A549 (cell line): Measurements from ENCODE around the gene FKBP1A. TPM values are rescaled to one million over a fixed set of nuclear protein-coding genes. Genes with fewer than 3 reads are reported as not detected.
A peak's percentile ranks its signal among the peaks of the same experiment; 100 is the strongest.

Experiments used
- ATAC-seq, 2 experiments: fragments of 200-7000 bp in 1 of 2; fragments of >200 bp in 1 of 2; cut with Nextera tagmentation in 1 of 2; cut with Tn5 transposase in 1 of 2; 3 replicates each; pipeline versions ENCODE4 v1.8.0 to v1.9.1; 2018 to 2020; ENCODE audit warnings: mild to moderate bottlenecking in 1 of 2, moderate library complexity in 1 of 2
- CTCF ChIA-PET: fragments of 300-600 bp; sonication (Branson Sonifier 250); formaldehyde crosslinking; extraction: SDS; loops from one replicate; lab custom pipeline; 2021; ENCODE audit warnings: antibody characterized with exemption, inconsistent platforms; lab: Yijun Ruan, JAX
- POLR2A ChIA-PET: fragments of 350-600 bp; formaldehyde crosslinking; extraction: SDS; loops from one replicate; lab custom pipeline; 2021; ENCODE audit warnings: antibody characterized with exemption, inconsistent platforms; lab: Yijun Ruan, JAX
- DNase-seq, 2 experiments: peaks; one replicate each; pipeline versions ENCODE4 v3.0.0 to v3.0.0-alpha.2; 2011 to 2016; ENCODE audit warnings: low read depth in 1 of 2, low spot score in 1 of 2
- FAIRE-seq: peaks from 2 replicates; lab custom pipeline; 2011; peaks lifted over from hg19 to GRCh38; lab: Jason Lieb, UNC
- H3K27ac ChIP-seq, 2 experiments: fragments of >200 bp; sonication (Bioruptor Twin); formaldehyde crosslinking; 3 replicates each; pipeline ENCODE4 v1.5.1; 2016 to 2017
- H3K4me1 ChIP-seq: fragments of >200 bp; sonication (Bioruptor Twin); formaldehyde crosslinking; 3 replicates; pipeline ENCODE4 v1.6.1; 2016
- H3K4me2 ChIP-seq: fragments of >200 bp; sonication (Bioruptor Twin); formaldehyde crosslinking; 3 replicates; pipeline ENCODE4 v1.6.1; 2016
- H3K4me3 ChIP-seq: fragments of >200 bp; sonication (Bioruptor Twin); formaldehyde crosslinking; 3 replicates; pipeline ENCODE4 v1.5.1; 2016
- H3K9me3 ChIP-seq: fragments of >200 bp; sonication (Bioruptor Twin); formaldehyde crosslinking; 3 replicates; pipeline ENCODE4 v1.6.1; 2016
- ATOH8 ChIP-seq: fragments of 250-450 bp; sonication (Bioruptor Pico); IDR thresholded peaks from 2 replicates; pipeline ENCODE4 v1.5.0; 2020; ENCODE audit warnings: low read depth, mild to moderate bottlenecking, moderate library complexity
- CEBPB ChIP-seq, 2 experiments: fragments of >200 bp in 1 of 2; sonication (Bioruptor Twin) in 1 of 2; formaldehyde crosslinking in 1 of 2; IDR thresholded peaks; 2 replicates each; pipeline ENCODE4 v1.6.1; 2012 to 2016
- CHD2 ChIP-seq: fragments of 150-350 bp; IDR thresholded peaks from 2 replicates; pipeline ENCODE4 v1.6.1; 2014; ENCODE audit warnings: low read length; ENCODE audit not compliant: partially characterized antibody
- ELK1 ChIP-seq: fragments of 150-350 bp; IDR thresholded peaks from 2 replicates; pipeline ENCODE4 v1.6.1; 2014; ENCODE audit warnings: low read depth, mild to moderate bottlenecking, low read length
- FOSL2 ChIP-seq, 2 experiments: fragments of 450-650 bp in 1 of 2; fragments of >200 bp in 1 of 2; sonication (Bioruptor Twin) in 1 of 2; formaldehyde crosslinking; IDR thresholded peaks; 2 replicates each; pipeline versions ENCODE4 v1.5.0 to v1.6.1; 2016 to 2020; ENCODE audit warnings: mild to moderate bottlenecking in 1 of 2, moderate library complexity in 1 of 2
- FOXS1 ChIP-seq: fragments of 250-450 bp; sonication (Bioruptor Pico); IDR thresholded peaks from 2 replicates; pipeline ENCODE4 v1.5.0; 2020; ENCODE audit warnings: mild to moderate bottlenecking, moderate library complexity
- HDAC2 ChIP-seq: fragments of 200-600 bp; sonication (generic); IDR thresholded peaks from 2 replicates; pipeline ENCODE4 v1.6.1; 2016
- HOXB13 ChIP-seq: fragments of 250-450 bp; sonication (Bioruptor Pico); IDR thresholded peaks from 2 replicates; pipeline ENCODE4 v1.5.0; 2020; ENCODE audit warnings: low read depth, mild to moderate bottlenecking, moderate library complexity
- JUN ChIP-seq, 2 experiments: fragments of >200 bp; sonication (Bioruptor Twin); formaldehyde crosslinking; IDR thresholded peaks; 2 replicates in 1 of 2; 3 replicates in 1 of 2; pipeline ENCODE4 v1.6.1; 2016 to 2017
- MAFK ChIP-seq: fragments of 450-650 bp; IDR thresholded peaks from 2 replicates; pipeline ENCODE4 v1.6.1; 2014; ENCODE audit not compliant: partially characterized antibody
- MYC ChIP-seq: IDR thresholded peaks from 2 replicates; pipeline ENCODE4 v1.6.1; 2012; ENCODE audit warnings: mild to moderate bottlenecking, inconsistent platforms, low read length, improper control_type of control experiment, borderline replicate concordance
- NR3C1 ChIP-seq: fragments of >200 bp; sonication (Bioruptor Twin); formaldehyde crosslinking; IDR thresholded peaks from 3 replicates; pipeline ENCODE4 v1.6.1; 2017
- PHF8 ChIP-seq: fragments of 200-600 bp; sonication (generic); IDR thresholded peaks from 2 replicates; pipeline ENCODE4 v1.6.1; 2016; ENCODE audit warnings: low read depth, mild to moderate bottlenecking, antibody characterized with exemption, moderate library complexity, borderline replicate concordance
- POLR2AphosphoS2 ChIP-seq: conservative IDR thresholded peaks from 2 replicates; pipeline ENCODE4 v1.6.1; 2012; ENCODE audit warnings: low read length, improper control_type of control experiment, inconsistent platforms
- RARB ChIP-seq: fragments of 250-450 bp; sonication (Bioruptor Pico); IDR thresholded peaks from 2 replicates; pipeline ENCODE4 v1.8.0; 2021; ENCODE audit warnings: mild to moderate bottlenecking, moderate library complexity
- RCOR1 ChIP-seq: fragments of 150-350 bp; IDR thresholded peaks from 2 replicates; pipeline ENCODE4 v1.6.1; 2014; ENCODE audit warnings: antibody characterized with exemption, low read length, low read depth
- RFX5 ChIP-seq: fragments of 450-650 bp; IDR thresholded peaks from 2 replicates; pipeline ENCODE4 v1.7.1; 2014; ENCODE audit warnings: antibody characterized with exemption, mild to moderate bottlenecking, moderate library complexity
- SREBF2 ChIP-seq: fragments of 450-650 bp; IDR thresholded peaks from 2 replicates; pipeline ENCODE4 v1.6.1; 2014; ENCODE audit warnings: mild to moderate bottlenecking, moderate library complexity
- TFCP2L1 ChIP-seq: fragments of 250-450 bp; sonication (Bioruptor Pico); IDR thresholded peaks from 2 replicates; pipeline ENCODE4 v1.5.0; 2021; ENCODE audit warnings: mild to moderate bottlenecking
- ZFP36 ChIP-seq: fragments of 450-650 bp; IDR thresholded peaks from 2 replicates; pipeline ENCODE4 v1.6.1; 2014; ENCODE audit warnings: borderline replicate concordance; ENCODE audit not compliant: partially characterized antibody
- ZSCAN20 ChIP-seq: fragments of 250-450 bp; sonication (Bioruptor Pico); IDR thresholded peaks from 2 replicates; pipeline ENCODE4 v1.8.0; 2022; ENCODE audit warnings: mild to moderate bottlenecking, moderate library complexity
- WGBS: methylation state at CpG from one replicate; pipeline ENCODE4 v1.1.6; 2017; ENCODE audit errors: missing lambda C conversion rate; 5-methylcytosine and 5-hydroxymethylcytosine counted together
- polyA plus RNA-seq, 4 experiments: library from polyadenylated mRNA; depleted of rRNA in 3 of 4; stranded (reverse); fragments of >200 nt; fragmentation: RNase III in 1 of 4; extraction: RNeasy Plus Mini Kit Qiagen cat#74134 plus additional on column Dnase treatment in 1 of 4; gene quantifications; 2 replicates in 3 of 4; 3 replicates in 1 of 4; pipeline ENCODE4 v1.2.3, GENCODE V29; 2011 to 2017
- TF ChIP-seq, protein P1 (sequence below): fragments of >200 bp; sonication (Bioruptor Twin); formaldehyde crosslinking; IDR thresholded peaks from 3 replicates; pipeline ENCODE4 v1.6.1; 2016
- TF ChIP-seq, protein P2 (sequence below): fragments of 200-600 bp; sonication (generic); IDR thresholded peaks from 2 replicates; pipeline ENCODE4 v1.6.1; 2016; ENCODE audit warnings: antibody characterized with exemption, mild to moderate bottlenecking, moderate library complexity

FKBP1A gene
- polyA plus RNA-seq, 2 of the 4 experiments (the other 2 are of a cell fraction): 385 to 535 TPM

GRCh38 chr20:1326031-1326930, 66.6 kb downstream of the FKBP1A start:
- POLR2A ChIA-PET: interaction anchor here (0.6 to 1.2 kb wide), 5 partner anchors 10 to 105 kb away, joined by 3 to 4 read pairs (median 3); partner anchors contain the start of gene FKBP1A
- no peaks in the 10 kb centered on the region for H3K9me3 ChIP-seq
- CTCF ChIA-PET: interaction anchor here (0.8 to 2.5 kb wide), 11 partner anchors 8 to 177 kb away, joined by 3 to 9 read pairs (median 4); no protein-coding TSS in a partner anchor
- 27% methylated on average over 10 of the region's 10 CpGs for WGBS
- H3K4me2 ChIP-seq: peak overlapping the region; percentile 95
- DNase-seq (peak in 1 of 2 experiments; percentile 35), FAIRE-seq (no peak), ATAC-seq (peak in 1 of 2 experiments; percentile 21; a peak in 4 of 6 replicates)
- peaks cover 37% of the 10 kb centered on the region for H3K4me1 ChIP-seq
- TF ChIP-seq TFCP2L1 (CRISPR knock-in tag) (0 out of 2 replicates have a peak, but pooled peaks have one; percentile 38), HOXB13 (CRISPR knock-in tag) (no peak), ZSCAN20 (CRISPR knock-in tag) (no peak), ATOH8 (CRISPR knock-in tag) (no peak), ZFP36 (no peak), POLR2AphosphoS2 (peak; percentile 81; the same call in 1 of the 2 replicates)
- peak overlapping the region; percentile 97 for H3K4me3 ChIP-seq
- peak overlapping the region; percentile 97 to 99 for H3K27ac ChIP-seq

DNA sequence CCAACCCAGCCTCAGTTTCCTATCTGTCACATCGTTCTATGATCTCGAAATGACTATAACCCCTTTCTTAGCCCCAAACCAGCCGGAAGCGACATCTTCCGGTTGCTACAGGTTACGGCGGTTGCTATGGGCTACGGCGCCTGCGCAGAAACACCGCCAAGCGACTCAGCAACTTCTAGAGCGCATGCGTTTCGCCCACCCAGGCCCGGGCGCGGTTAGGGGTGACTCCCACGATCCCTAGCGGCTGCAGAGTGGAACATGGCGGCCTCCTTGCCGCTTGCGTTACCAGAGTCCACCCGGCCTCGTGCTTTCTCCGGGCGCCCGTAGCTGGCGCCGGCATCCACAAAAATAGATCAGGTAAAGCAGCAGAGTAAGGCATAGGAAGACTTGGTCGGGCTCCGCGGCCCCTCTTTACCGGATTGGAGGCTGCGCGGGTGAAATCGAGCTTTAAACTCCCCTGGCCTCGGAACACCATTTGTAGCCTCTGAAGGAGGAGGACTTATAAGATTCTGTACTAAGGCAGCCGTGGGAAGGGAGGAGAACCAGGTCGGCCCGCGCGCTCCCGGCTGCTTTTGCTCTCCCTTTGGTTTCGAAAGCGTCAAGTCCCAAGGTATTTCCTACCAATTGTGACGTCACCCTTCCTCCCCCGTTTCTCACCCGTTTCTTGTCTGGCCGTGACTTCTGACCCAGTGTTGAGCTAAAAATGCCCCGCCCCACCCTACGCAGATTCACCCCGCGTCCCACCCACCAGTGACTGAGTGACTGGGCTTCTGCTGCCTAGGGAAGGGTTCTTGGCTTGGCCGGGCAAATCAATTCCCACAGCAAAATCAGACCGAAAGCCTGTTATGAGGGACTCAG, 67.5 kb downstream of the FKBP1A start:
- peaks cover 37% of the 10 kb centered on the region for H3K4me1 ChIP-seq
- POLR2A ChIA-PET: interaction anchor here (0.9 to 1.2 kb wide), 5 partner anchors 11 to 178 kb away, joined by 3 to 4 read pairs (median 3); partner anchors contain the start of gene FKBP1A
- WGBS: 2% methylated on average over 50 of the region's 56 CpGs
- TF ChIP-seq CHD2 (no peak), FOSL2 (IDR thresholded peaks at IDR 0.05) (no peak), FOSL2 (CRISPR knock-in tag; IDR thresholded peaks at IDR 0.05) (peak; percentile 64), FOXS1 (no peak), PHF8 (peak; percentile 100), NR3C1 (no peak), MAFK (peak; percentile 76), SREBF2 (no peak), ATOH8 (CRISPR knock-in tag) (0 out of 2 replicates have a peak, but pooled peaks have one; percentile 42), HDAC2 (peak; percentile 21; the same call in 1 of the 2 replicates), RARB (CRISPR knock-in tag) (0 out of 2 replicates have a peak, but pooled peaks have one; percentile 31), ELK1 (0 out of 2 replicates have a peak, but pooled peaks have one; percentile 68), ZSCAN20 (CRISPR knock-in tag) (no peak), RCOR1 (no peak), JUN (IDR thresholded peaks at IDR 0.05) (peak; percentile 80 to 93), RFX5 (peak; percentile 74; the same call in 1 of the 2 replicates), MYC (peak; percentile 95), CEBPB (IDR thresholded peaks at IDR 0.05) (peak in 1 of 2 experiments; percentile 19; a peak in 1 of 4 replicates)
- TF ChIP-seq, protein P1, sequence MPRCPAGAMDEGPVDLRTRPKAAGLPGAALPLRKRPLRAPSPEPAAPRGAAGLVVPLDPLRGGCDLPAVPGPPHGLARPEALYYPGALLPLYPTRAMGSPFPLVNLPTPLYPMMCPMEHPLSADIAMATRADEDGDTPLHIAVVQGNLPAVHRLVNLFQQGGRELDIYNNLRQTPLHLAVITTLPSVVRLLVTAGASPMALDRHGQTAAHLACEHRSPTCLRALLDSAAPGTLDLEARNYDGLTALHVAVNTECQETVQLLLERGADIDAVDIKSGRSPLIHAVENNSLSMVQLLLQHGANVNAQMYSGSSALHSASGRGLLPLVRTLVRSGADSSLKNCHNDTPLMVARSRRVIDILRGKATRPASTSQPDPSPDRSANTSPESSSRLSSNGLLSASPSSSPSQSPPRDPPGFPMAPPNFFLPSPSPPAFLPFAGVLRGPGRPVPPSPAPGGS: peak; percentile 86
- TF ChIP-seq, protein P2, sequence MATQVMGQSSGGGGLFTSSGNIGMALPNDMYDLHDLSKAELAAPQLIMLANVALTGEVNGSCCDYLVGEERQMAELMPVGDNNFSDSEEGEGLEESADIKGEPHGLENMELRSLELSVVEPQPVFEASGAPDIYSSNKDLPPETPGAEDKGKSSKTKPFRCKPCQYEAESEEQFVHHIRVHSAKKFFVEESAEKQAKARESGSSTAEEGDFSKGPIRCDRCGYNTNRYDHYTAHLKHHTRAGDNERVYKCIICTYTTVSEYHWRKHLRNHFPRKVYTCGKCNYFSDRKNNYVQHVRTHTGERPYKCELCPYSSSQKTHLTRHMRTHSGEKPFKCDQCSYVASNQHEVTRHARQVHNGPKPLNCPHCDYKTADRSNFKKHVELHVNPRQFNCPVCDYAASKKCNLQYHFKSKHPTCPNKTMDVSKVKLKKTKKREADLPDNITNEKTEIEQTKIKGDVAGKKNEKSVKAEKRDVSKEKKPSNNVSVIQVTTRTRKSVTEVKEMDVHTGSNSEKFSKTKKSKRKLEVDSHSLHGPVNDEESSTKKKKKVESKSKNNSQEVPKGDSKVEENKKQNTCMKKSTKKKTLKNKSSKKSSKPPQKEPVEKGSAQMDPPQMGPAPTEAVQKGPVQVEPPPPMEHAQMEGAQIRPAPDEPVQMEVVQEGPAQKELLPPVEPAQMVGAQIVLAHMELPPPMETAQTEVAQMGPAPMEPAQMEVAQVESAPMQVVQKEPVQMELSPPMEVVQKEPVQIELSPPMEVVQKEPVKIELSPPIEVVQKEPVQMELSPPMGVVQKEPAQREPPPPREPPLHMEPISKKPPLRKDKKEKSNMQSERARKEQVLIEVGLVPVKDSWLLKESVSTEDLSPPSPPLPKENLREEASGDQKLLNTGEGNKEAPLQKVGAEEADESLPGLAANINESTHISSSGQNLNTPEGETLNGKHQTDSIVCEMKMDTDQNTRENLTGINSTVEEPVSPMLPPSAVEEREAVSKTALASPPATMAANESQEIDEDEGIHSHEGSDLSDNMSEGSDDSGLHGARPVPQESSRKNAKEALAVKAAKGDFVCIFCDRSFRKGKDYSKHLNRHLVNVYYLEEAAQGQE: 0 out of 2 replicates have a peak, but pooled peaks have one; percentile 13

More for the DNA sequence above, 67.5 kb downstream of the FKBP1A start:
- FAIRE-seq (peak; percentile 59), DNase-seq (peak; percentile 99 to 100), ATAC-seq (peak; percentile 90 to 94)
- peak overlapping the region; percentile 97 for H3K4me3 ChIP-seq
- CTCF ChIA-PET: interaction anchor here (0.7 to 2.5 kb wide), 10 partner anchors 9 to 178 kb away, joined by 3 to 8 read pairs (median 3); no protein-coding TSS in a partner anchor
- peak overlapping the region; percentile 97 to 99 for H3K27ac ChIP-seq
- H3K9me3 ChIP-seq: no peaks in the 10 kb centered on the region
- H3K4me2 ChIP-seq: peak overlapping the region; percentile 95
